ENCODE results near the gene COLEC12.

- TF ChIP-seq CTCF (optimal IDR thresholded peaks at IDR 0.05 in 1 of 3, IDR thresholded peaks at IDR 0.05 in 1 of 3, conservative IDR thresholded peaks at IDR 0.05 in 1 of 3; ENCODE audit: extremely low read depth in 1 of 3, insufficient read depth in 2 of 3, low read length in 3 of 3) = no peak
- TF ChIP-seq EZH2 (IDR thresholded peaks at IDR 0.05; ENCODE audit: low read length) = no peak
Measured at GRCh38 chr18:406677-407076, 93.8 kb downstream of the COLEC12 start.

Measured in keratinocyte (primary cell).